ENCODE data around the gene DUSP8. TPM values are rescaled to one million over a fixed set of nuclear protein-coding genes. Genes with fewer than 3 reads are reported as not detected.

Gene DUSP8
- total RNA-seq, 2 experiments from 2014 or later = 1.4 to 2.0 TPM

DNA sequence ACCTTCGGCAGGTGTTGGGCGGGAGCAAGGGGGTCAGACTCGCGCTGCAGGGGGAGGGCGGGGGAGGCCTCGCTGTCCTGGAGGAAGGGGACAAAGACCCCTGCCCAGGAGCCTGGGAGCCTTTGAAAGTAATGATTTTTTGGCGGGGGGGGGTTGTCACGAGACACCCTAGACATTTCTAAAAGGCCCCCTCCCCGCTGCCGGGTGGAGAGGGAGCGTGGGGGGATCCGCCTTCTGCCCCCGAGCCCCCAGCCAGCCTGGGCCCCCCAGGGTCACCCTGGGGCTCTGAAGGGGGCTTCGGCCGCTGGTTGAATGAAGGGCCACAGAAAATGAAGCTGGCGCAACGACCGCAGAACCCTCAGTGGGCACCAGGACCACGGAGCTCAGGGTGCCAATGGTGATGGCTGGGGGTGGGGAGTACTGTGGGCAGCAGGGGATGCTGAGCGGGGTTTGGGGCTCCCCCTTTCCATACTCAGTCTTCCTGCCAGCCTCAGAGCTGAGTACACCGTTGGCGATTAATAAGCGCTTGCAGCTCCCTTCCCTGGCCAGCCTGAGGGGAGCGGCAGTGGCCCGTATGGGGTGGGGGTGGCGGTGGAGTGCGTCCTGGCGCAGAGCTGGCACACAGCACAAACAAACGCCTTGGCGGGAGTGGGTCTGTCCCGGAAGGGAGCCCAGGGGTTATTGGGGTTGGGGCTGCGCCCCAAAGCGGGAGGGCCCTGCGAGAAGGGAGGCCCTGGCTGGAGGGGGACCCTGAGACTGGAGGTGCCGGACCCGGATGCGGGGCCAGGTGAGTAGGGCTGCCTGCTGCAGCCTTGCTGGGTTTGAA, 1.2 kb upstream of the DUSP8 start:
- TF ChIP-seq, protein P1, sequence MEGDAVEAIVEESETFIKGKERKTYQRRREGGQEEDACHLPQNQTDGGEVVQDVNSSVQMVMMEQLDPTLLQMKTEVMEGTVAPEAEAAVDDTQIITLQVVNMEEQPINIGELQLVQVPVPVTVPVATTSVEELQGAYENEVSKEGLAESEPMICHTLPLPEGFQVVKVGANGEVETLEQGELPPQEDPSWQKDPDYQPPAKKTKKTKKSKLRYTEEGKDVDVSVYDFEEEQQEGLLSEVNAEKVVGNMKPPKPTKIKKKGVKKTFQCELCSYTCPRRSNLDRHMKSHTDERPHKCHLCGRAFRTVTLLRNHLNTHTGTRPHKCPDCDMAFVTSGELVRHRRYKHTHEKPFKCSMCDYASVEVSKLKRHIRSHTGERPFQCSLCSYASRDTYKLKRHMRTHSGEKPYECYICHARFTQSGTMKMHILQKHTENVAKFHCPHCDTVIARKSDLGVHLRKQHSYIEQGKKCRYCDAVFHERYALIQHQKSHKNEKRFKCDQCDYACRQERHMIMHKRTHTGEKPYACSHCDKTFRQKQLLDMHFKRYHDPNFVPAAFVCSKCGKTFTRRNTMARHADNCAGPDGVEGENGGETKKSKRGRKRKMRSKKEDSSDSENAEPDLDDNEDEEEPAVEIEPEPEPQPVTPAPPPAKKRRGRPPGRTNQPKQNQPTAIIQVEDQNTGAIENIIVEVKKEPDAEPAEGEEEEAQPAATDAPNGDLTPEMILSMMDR (IDR thresholded peaks at IDR 0.05) = no peak
- peak; percentile 58 for DNase-seq
- POLR2A ChIA-PET = interaction anchor here (1.3 to 2.1 kb wide), 2 partner anchors 20 to 26 kb away, joined by 5 to 11 read pairs; no protein-coding TSS in a partner anchor
- CTCF ChIA-PET = interaction anchor here (1.1 to 5.3 kb wide), 15 partner anchors 9 to 429 kb away, joined by 3 to 170 read pairs (median 9); partner anchors contain the start of gene KRTAP5-1
- peak; percentile 26 for ATAC-seq
- Mint-ChIP-seq H3K27ac (no peak overlapping the region), H3K4me1 (ENCODE audit: low read depth) (peaks cover 22% of the 10 kb centered on the region), H3K9me3 (peaks cover 3% of the 10 kb centered on the region), H3K36me3 (ENCODE audit: low read depth) (no peaks in the 10 kb centered on the region), H3K27me3 (peaks cover 2% of the 10 kb centered on the region), H3K4me3 (peak overlapping the region; percentile 37)
- intact Hi-C loops (cut with micrococcal nuclease) = no loop called here

DNA sequence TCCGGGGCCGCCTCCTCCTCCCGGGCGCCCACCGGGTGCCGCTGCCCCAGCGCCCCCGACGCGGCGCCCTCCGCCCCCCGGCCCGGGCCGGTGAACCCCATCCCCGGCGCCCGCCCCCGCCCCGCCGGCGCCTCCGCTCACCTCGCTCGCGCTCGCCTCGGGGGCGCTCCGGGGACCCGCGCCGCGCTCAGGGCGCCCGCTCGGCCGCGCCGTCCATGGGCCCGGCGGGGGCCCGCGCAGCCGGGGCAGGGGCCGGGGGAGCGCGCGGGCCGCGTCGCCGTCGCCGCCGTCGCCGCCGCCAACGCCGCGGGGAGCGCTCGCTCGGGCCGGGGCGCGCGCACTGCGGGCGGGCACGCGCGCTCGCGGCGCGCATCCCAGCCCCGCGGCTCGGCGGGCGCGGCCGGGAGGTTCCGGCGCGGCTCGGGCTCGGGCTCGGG, 293 bp downstream of the DUSP8 start:
- peak; percentile 2 for ATAC-seq
- ChIA-PET POLR2A (no interaction called here), CTCF (no interaction called here)

GRCh38 chr11:1570896-1571759, 943 bp downstream of the DUSP8 start:
- H3K9me3 Mint-ChIP-seq = no peaks in the 10 kb centered on the region
- ChIA-PET CTCF (interaction anchor here (3.8 kb wide), 1 partner anchor 25 kb away, joined by 17 read pairs; no protein-coding TSS in a partner anchor), POLR2A (interaction anchor here (1.3 kb wide), 1 partner anchor 9 kb away, joined by 3 read pairs; no protein-coding TSS in a partner anchor)
- peaks cover 2% of the 10 kb centered on the region for H3K27me3 Mint-ChIP-seq
- TF ChIP-seq, protein P1 (IDR thresholded peaks at IDR 0.05) = no peak
- no peak for ATAC-seq
- peak; percentile 45 for DNase-seq
- H3K36me3 Mint-ChIP-seq (ENCODE audit: low read depth) = no peaks in the 10 kb centered on the region
- peak overlapping the region; percentile 54 for H3K4me3 Mint-ChIP-seq
- no peak overlapping the region for H3K27ac Mint-ChIP-seq
- peaks cover 22% of the 10 kb centered on the region for H3K4me1 Mint-ChIP-seq (ENCODE audit: low read depth)
- intact Hi-C loops (cut with micrococcal nuclease) = no loop called here

More for the DNA sequence above, 293 bp downstream of the DUSP8 start:
- DNase-seq = no peak
- Mint-ChIP-seq H3K27me3 (peaks cover 2% of the 10 kb centered on the region), H3K36me3 (ENCODE audit: low read depth) (no peaks in the 10 kb centered on the region), H3K27ac (no peak overlapping the region), H3K4me1 (ENCODE audit: low read depth) (peaks cover 22% of the 10 kb centered on the region), H3K4me3 (no peak overlapping the region), H3K9me3 (no peaks in the 10 kb centered on the region)
- TF ChIP-seq, protein P1 (IDR thresholded peaks at IDR 0.05) = no peak
- intact Hi-C loops (cut with micrococcal nuclease) = no loop called here

GRCh38 chr11:1570531-1570895, 1.6 kb downstream of the DUSP8 start:
- ChIA-PET CTCF (interaction anchor here (3.8 kb wide), 1 partner anchor 24 kb away, joined by 17 read pairs; no protein-coding TSS in a partner anchor), POLR2A (interaction anchor here (1.3 kb wide), 1 partner anchor 9 kb away, joined by 3 read pairs; no protein-coding TSS in a partner anchor)
- ATAC-seq (no peak), DNase-seq (no peak)
- peak overlapping the region; percentile 54 for H3K4me3 Mint-ChIP-seq
- intact Hi-C loops (cut with micrococcal nuclease) = no loop called here
- TF ChIP-seq, protein P1 (IDR thresholded peaks at IDR 0.05) = no peak
- no peaks in the 10 kb centered on the region for H3K36me3 Mint-ChIP-seq (ENCODE audit: low read depth)
- peaks cover 22% of the 10 kb centered on the region for H3K4me1 Mint-ChIP-seq (ENCODE audit: low read depth)
- no peak overlapping the region for H3K27ac Mint-ChIP-seq
- no peaks in the 10 kb centered on the region for H3K9me3 Mint-ChIP-seq
- H3K27me3 Mint-ChIP-seq = peaks cover under 1% of the 10 kb centered on the region
